K562 (cell line): ENCODE measurements around the gene SEC11A. TPM values are rescaled to one million over a fixed set of nuclear protein-coding genes. Genes with fewer than 3 reads are reported as not detected.

ENCODE experiments used
- AFF4 ChIP-seq: sonication (generic); formaldehyde crosslinking; IDR thresholded peaks from 2 replicates; pipeline ENCODE4 v1.8.0; 2023; ENCODE audit warnings: mild to moderate bottlenecking, missing genetic modification reagents
- ATF1 ChIP-seq, 2 experiments: fragments of 450-650 bp in 1 of 2; IDR thresholded peaks; 2 replicates each; pipeline ENCODE4 v1.6.1; 2016; ENCODE audit warnings: missing compliant biosample characterization in 1 of 2, missing genetic modification characterization in 1 of 2
- ELF4 ChIP-seq: fragments of 450-650 bp; formaldehyde crosslinking; IDR thresholded peaks from 2 replicates; pipeline ENCODE4 v1.4.0; 2022; ENCODE audit warnings: missing genetic modification characterization
- GATA2 ChIP-seq: sonication (generic); formaldehyde crosslinking; IDR thresholded peaks from 2 replicates; pipeline ENCODE4 v1.4.0; 2020; ENCODE audit warnings: mild to moderate bottlenecking, missing genetic modification reagents
- MEIS2 ChIP-seq: fragments of 450-650 bp; IDR thresholded peaks from 2 replicates; pipeline ENCODE4 v1.6.1; 2014; ENCODE audit warnings: mild to moderate bottlenecking; ENCODE audit not compliant: partially characterized antibody
- NFIC ChIP-seq: fragments of 450-650 bp; IDR thresholded peaks from 2 replicates; pipeline ENCODE4 v1.6.1; 2017; ENCODE audit warnings: mild to moderate bottlenecking, inconsistent platforms
- PRDM10 ChIP-seq: fragments of 450-650 bp; IDR thresholded peaks from 2 replicates; pipeline ENCODE4 v1.6.1; 2018; ENCODE audit not compliant: partially characterized antibody
- RBFOX2 ChIP-seq: fragments of 200-400 bp; formaldehyde crosslinking; IDR thresholded peaks from 2 replicates; pipeline ENCODE4 v1.6.1; 2017; ENCODE audit warnings: low read depth, mild to moderate bottlenecking, low read length, moderate library complexity
- TCF7L2 ChIP-seq: fragments of 150-350 bp; IDR thresholded peaks from 2 replicates; pipeline ENCODE4 v1.6.1; 2016; ENCODE audit warnings: low read depth, mild to moderate bottlenecking, low read length, moderate library complexity
- U2AF2 ChIP-seq: fragments of 200-400 bp; formaldehyde crosslinking; optimal IDR thresholded peaks from 2 replicates; pipeline ENCODE3; 2017; ENCODE audit warnings: low read depth, mild to moderate bottlenecking, low read length
- ZC3H11A ChIP-seq: IDR thresholded peaks from 2 replicates; pipeline ENCODE4 v1.6.1; 2012; ENCODE audit warnings: low read depth, low read length, improper control_type of control experiment
- ZNF165 ChIP-seq: fragments of 250-450 bp; sonication (Bioruptor Pico); IDR thresholded peaks from 2 replicates; pipeline ENCODE4 v1.4.0; 2020; ENCODE audit warnings: borderline replicate concordance
- ZNF175 ChIP-seq: fragments of 200-800 bp; sonication (Bioruptor generic); IDR thresholded peaks from 2 replicates; pipeline ENCODE4 v1.6.1; 2016; ENCODE audit warnings: low read depth, mild to moderate bottlenecking, missing genetic modification characterization, missing compliant biosample characterization
- ZNF408 ChIP-seq: fragments of 250-450 bp; sonication (Bioruptor Pico); IDR thresholded peaks from 2 replicates; pipeline ENCODE4 v1.4.0; 2020; ENCODE audit warnings: low read depth, mild to moderate bottlenecking, moderate library complexity
- ZNF507 ChIP-seq: conservative IDR thresholded peaks from 2 replicates; pipeline ENCODE4 v1.6.1; 2017; ENCODE audit warnings: missing genetic modification characterization, missing compliant biosample characterization
- ZNF764 ChIP-seq: fragments of 250-450 bp; sonication (Bioruptor Pico); IDR thresholded peaks from 2 replicates; pipeline ENCODE4 v1.4.0; 2020; ENCODE audit warnings: low read depth, mild to moderate bottlenecking, moderate library complexity
- polyA plus RNA-seq, 8 experiments: library from polyadenylated mRNA; depleted of rRNA in 4 of 8; stranded (reverse) in 5 of 8; unstranded in 3 of 8; fragments of >200 nt; fragmentation: Nextera tagmentation in 2 of 8; fragmentation: Illumina TruSeq in 1 of 8; extraction: Ambion mirVana in 2 of 8; extraction: Trizol in 1 of 8; gene quantifications; 2 replicates each; pipeline versions ENCODE4 v1.2.1 to v1.2.3, GENCODE V29; 2011 to 2014; ENCODE audit warnings: inconsistent platforms in 1 of 8, missing spikeins in 1 of 8
- total RNA-seq, 7 experiments: library from RNA; depleted of rRNA in 6 of 7; stranded (reverse); fragments of >200 nt in 6 of 7; fragmentation: Illumina TruSeq in 2 of 7; extraction: Trizol in 2 of 7; gene quantifications; 2 replicates each; pipeline versions ENCODE4 v1.2.1 to v1.2.3, GENCODE V29; 2011 to 2021; ENCODE audit warnings: low replicate concordance in 1 of 7
- TF ChIP-seq, protein P1 (sequence below): fragments of 250-450 bp; sonication (Bioruptor Pico); IDR thresholded peaks from 2 replicates; pipeline ENCODE4 v1.5.0; 2021
- TF ChIP-seq, protein P2 (sequence below): IDR thresholded peaks from 3 replicates; pipeline ENCODE4 v1.6.1; 2011; ENCODE audit warnings: borderline replicate concordance, mild to moderate bottlenecking; ENCODE audit not compliant: insufficient read length, insufficient read depth

Gene SEC11A
- total and polyA plus RNA-seq, 9 of the 15 experiments (the other 6 are each of a cell fraction or from before 2014, with no cell fraction given): 175 to 310 (median 229) TPM

DNA sequence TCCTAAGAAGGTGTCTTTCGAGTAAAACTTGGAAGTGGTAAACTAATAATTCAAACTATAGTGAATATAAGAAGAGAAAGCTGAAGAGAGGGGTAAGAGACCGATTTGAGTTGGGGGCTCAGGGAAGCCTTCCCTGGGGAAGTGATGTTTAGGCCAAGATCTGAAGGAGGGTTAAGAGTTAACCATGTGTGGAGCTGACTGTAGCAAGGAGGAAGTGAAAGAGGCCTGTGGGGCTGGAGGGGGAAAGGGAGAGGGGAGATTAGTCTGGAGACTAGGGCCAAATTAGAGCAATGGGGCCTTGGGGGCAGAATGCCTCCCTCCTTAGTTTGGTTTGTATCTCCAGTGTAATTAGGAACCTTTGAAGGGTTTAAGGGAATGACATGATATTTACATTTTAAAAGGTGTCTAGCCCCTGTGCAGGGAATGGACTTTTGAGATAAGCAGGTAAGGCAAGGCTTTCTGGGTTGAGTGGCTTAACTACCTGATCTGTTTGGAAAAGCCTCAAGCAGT is 34.7 kb upstream of the SEC11A start (continued):
- TF ChIP-seq ZNF408 (CRISPR knock-in tag) (no peak), ELF4 (CRISPR knock-in tag) (no peak), ZC3H11A (no peak), U2AF2 (no peak), TCF7L2 (no peak), AFF4 (CRISPR knock-in tag) (no peak), MEIS2 (no peak), ZNF175 (no peak), NFIC (peak; percentile 6; the same call in 1 of the 2 replicates), ZNF507 (tag) (no peak), GATA2 (CRISPR knock-in tag) (0 out of 2 replicates have a peak, but pooled peaks have one; percentile 38), ZNF165 (CRISPR knock-in tag) (no peak), ATF1 (CRISPR knock-in tag; IDR thresholded peaks at IDR 0.05) (no peak), ATF1 (tag; IDR thresholded peaks at IDR 0.05) (no peak), RBFOX2 (no peak), ZNF764 (no peak), PRDM10 (peak; percentile 82)
- TF ChIP-seq, protein P1, sequence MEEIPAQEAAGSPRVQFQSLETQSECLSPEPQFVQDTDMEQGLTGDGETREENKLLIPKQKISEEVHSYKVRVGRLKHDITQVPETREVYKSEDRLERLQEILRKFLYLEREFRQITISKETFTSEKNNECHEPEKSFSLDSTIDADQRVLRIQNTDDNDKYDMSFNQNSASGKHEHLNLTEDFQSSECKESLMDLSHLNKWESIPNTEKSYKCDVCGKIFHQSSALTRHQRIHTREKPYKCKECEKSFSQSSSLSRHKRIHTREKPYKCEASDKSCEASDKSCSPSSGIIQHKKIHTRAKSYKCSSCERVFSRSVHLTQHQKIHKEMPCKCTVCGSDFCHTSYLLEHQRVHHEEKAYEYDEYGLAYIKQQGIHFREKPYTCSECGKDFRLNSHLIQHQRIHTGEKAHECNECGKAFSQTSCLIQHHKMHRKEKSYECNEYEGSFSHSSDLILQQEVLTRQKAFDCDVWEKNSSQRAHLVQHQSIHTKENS: no peak
- TF ChIP-seq, protein P2, sequence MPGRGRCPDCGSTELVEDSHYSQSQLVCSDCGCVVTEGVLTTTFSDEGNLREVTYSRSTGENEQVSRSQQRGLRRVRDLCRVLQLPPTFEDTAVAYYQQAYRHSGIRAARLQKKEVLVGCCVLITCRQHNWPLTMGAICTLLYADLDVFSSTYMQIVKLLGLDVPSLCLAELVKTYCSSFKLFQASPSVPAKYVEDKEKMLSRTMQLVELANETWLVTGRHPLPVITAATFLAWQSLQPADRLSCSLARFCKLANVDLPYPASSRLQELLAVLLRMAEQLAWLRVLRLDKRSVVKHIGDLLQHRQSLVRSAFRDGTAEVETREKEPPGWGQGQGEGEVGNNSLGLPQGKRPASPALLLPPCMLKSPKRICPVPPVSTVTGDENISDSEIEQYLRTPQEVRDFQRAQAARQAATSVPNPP: no peak
